HepG2 (cell line): Measurements from ENCODE around the gene KCNIP4. TPM values are rescaled to one million over a fixed set of nuclear protein-coding genes. Genes with fewer than 3 reads are reported as not detected.

ENCODE experiments used
- ATAC-seq: fragments of 200-7000 bp; cut with Tn5 transposase; 3 replicates; pipeline ENCODE4 v1.9.1; 2020; ENCODE audit warnings: mild to moderate bottlenecking, moderate library complexity
- BruUV-seq: library from RNA; stranded (reverse); fragments of 400-500 nt; replicated peaks from 2 replicates; lab custom pipeline; 2021; lab: Mats Ljungman, UMichigan
- CTCF ChIA-PET: fragments of 300-600 bp; formaldehyde crosslinking; extraction: SDS; loops from one replicate; lab custom pipeline; 2021; ENCODE audit warnings: low total read pairs, inconsistent platforms, low intra/inter-chr PET ratio; lab: Yijun Ruan, JAX
- POLR2A ChIA-PET: fragments of 350-600 bp; sonication (Branson Sonifier 250); formaldehyde crosslinking; loops from one replicate; lab custom pipeline; 2020; ENCODE audit warnings: antibody characterized with exemption, inconsistent platforms; lab: Yijun Ruan, JAX
- DNase-seq: peaks from one replicate; pipeline ENCODE4 v3.0.0-alpha.2; 2015; ENCODE audit warnings: low spot score
- FAIRE-seq: peaks from 3 replicates; lab custom pipeline; 2011; peaks lifted over from hg19 to GRCh38; lab: Jason Lieb, UNC
- H2AFZ ChIP-seq: one replicate; pipeline ENCODE4 v1.6.1; 2011; ENCODE audit warnings: low read length, inconsistent platforms
- H3K27ac ChIP-seq: fragments of 300-600 bp; 3 replicates; pipeline ENCODE4 v1.8.0; 2011; ENCODE audit warnings: mixed run types, mild to moderate bottlenecking, mixed read lengths, low read length, inconsistent platforms; ENCODE audit not compliant: insufficient read depth; ENCODE audit errors: extremely low read length
- H3K27me3 ChIP-seq, 2 experiments: fragments of 200-600 bp in 1 of 2; 2 replicates in 1 of 2; 3 replicates in 1 of 2; pipeline versions ENCODE4 v1.6.0 to v1.8.0; 2011; ENCODE audit warnings: low read length in 2 of 2, mild to moderate bottlenecking in 2 of 2, moderate library complexity in 2 of 2, inconsistent platforms in 1 of 2; ENCODE audit not compliant: insufficient read depth in 2 of 2, control insufficient read depth in 1 of 2
- H3K36me3 ChIP-seq, 2 experiments: fragments of 200-600 bp in 1 of 2; replicated peaks in 1 of 2; 2 replicates in 1 of 2; 3 replicates in 1 of 2; pipeline versions ENCODE4 v1.5.1 to v1.8.0; 2011; ENCODE audit warnings: low read length in 2 of 2, inconsistent platforms in 1 of 2; ENCODE audit not compliant: insufficient read depth in 2 of 2, control insufficient read depth in 1 of 2
- H3K4me1 ChIP-seq: 2 replicates; pipeline ENCODE4 v1.5.1; 2012; ENCODE audit warnings: low read length, inconsistent platforms; ENCODE audit not compliant: insufficient read depth
- H3K4me2 ChIP-seq: 2 replicates; pipeline ENCODE4 v1.6.0; 2011; ENCODE audit warnings: low read depth, low read length, inconsistent platforms
- H3K4me3 ChIP-seq, 3 experiments: fragments of 200-600 bp in 1 of 3; sonication (generic), shearing (Covaris generic) in 1 of 3; replicated peaks in 1 of 3; 2 replicates each; pipeline ENCODE4 v1.5.1; 2011 to 2016; ENCODE audit warnings: low read length in 3 of 3, inconsistent platforms in 2 of 3, low read depth in 2 of 3, mild to moderate bottlenecking in 2 of 3, control low read depth in 1 of 3, mixed read lengths in 1 of 3; ENCODE audit not compliant: insufficient read depth in 1 of 3
- H3K79me2 ChIP-seq: one replicate; pipeline ENCODE4 v1.6.1; 2011; ENCODE audit warnings: low read length, inconsistent platforms; ENCODE audit not compliant: insufficient read depth
- H3K9ac ChIP-seq: 2 replicates; pipeline ENCODE4 v1.6.0; 2011; ENCODE audit warnings: mild to moderate bottlenecking, low read depth, low read length, inconsistent platforms; ENCODE audit not compliant: insufficient read depth
- H3K9me3 ChIP-seq: 2 replicates; pipeline ENCODE4 v1.5.1; 2012; ENCODE audit warnings: mild to moderate bottlenecking, low read length
- H4K20me1 ChIP-seq: 2 replicates; pipeline ENCODE4 v1.6.0; 2011; ENCODE audit warnings: inconsistent platforms, mild to moderate bottlenecking, low read length, moderate library complexity; ENCODE audit not compliant: insufficient read depth
- PCBP1 ChIP-seq: fragments of 200-400 bp; formaldehyde crosslinking; IDR thresholded peaks from 2 replicates; pipeline ENCODE4 v1.6.1; 2017; ENCODE audit warnings: mild to moderate bottlenecking, low read depth, low read length, borderline replicate concordance
- POLR2AphosphoS2 ChIP-seq: IDR thresholded peaks from 2 replicates; pipeline ENCODE4 v1.6.1; 2011; ENCODE audit warnings: low read depth, low read length, improper control_type of control experiment
- ZNF34 ChIP-seq: sonication (generic); formaldehyde crosslinking; IDR thresholded peaks from 2 replicates; pipeline ENCODE4 v1.4.0; 2020; ENCODE audit warnings: mild to moderate bottlenecking, missing genetic modification reagents, borderline replicate concordance
- WGBS: methylation state at CpG from one replicate; pipeline ENCODE4 v1.1.6; 2017; ENCODE audit warnings: low lambda C conversion rate; 5-methylcytosine and 5-hydroxymethylcytosine counted together
- in situ Hi-C: cut with HindIII; loops from 2 replicates; pipeline ENCODE4 v1.10.0; 2017; ENCODE audit warnings: low pct_unique_long_range_greater_than_20kb; ENCODE audit not compliant: extremely low pct_ligation_motif_present
- intact Hi-C: fragments of 100-400 bp; cut with micrococcal nuclease; formaldehyde crosslinking; loops from one replicate; pipeline ENCODE4 v1.10.0; 2022; ENCODE audit not compliant: unreplicated experiment
- polyA plus RNA-seq, 8 experiments: library from polyadenylated mRNA; depleted of rRNA in 3 of 8; stranded (reverse) in 7 of 8; unstranded in 1 of 8; fragments of >200 nt; fragmentation: Illumina TruSeq in 4 of 8; extraction: Trizol in 4 of 8; gene quantifications; 2 replicates each; pipeline versions ENCODE4 v1.2.1 to v1.2.3, GENCODE V29; 2011 to 2016; ENCODE audit warnings: low read depth in 4 of 8, missing spikeins in 1 of 8, mixed read lengths in 1 of 8; ENCODE audit not compliant: insufficient read depth in 1 of 8
- total RNA-seq, 5 experiments: library from RNA; depleted of rRNA; stranded (reverse); fragments of >200 nt; fragmentation: Illumina TruSeq; extraction: Trizol; gene quantifications; 2 replicates each; pipeline ENCODE4 v1.2.3, GENCODE V29; 2016; ENCODE audit warnings: low read depth in 1 of 5
- TF ChIP-seq, protein P1 (sequence below): sonication (generic); formaldehyde crosslinking; conservative IDR thresholded peaks from 2 replicates; pipeline ENCODE4 v1.5.0; 2020; ENCODE audit warnings: missing genetic modification reagents
- TF ChIP-seq, protein P2 (sequence below): sonication (generic); formaldehyde crosslinking; IDR thresholded peaks from 2 replicates; pipeline ENCODE4 v1.5.1; 2020; ENCODE audit warnings: missing genetic modification reagents, mild to moderate bottlenecking, borderline replicate concordance
- TF ChIP-seq, protein P3 (sequence below): sonication (generic); formaldehyde crosslinking; IDR thresholded peaks from 2 replicates; pipeline ENCODE4 v1.4.0; 2020; ENCODE audit warnings: missing genetic modification reagents, low read depth, mild to moderate bottlenecking, borderline replicate concordance

KCNIP4 gene
- total and polyA plus RNA-seq, 2 of the 13 experiments (the other 11 are each of a cell fraction or from before 2014, with no cell fraction given), result 0.09 TPM; not detected in 1

DNA sequence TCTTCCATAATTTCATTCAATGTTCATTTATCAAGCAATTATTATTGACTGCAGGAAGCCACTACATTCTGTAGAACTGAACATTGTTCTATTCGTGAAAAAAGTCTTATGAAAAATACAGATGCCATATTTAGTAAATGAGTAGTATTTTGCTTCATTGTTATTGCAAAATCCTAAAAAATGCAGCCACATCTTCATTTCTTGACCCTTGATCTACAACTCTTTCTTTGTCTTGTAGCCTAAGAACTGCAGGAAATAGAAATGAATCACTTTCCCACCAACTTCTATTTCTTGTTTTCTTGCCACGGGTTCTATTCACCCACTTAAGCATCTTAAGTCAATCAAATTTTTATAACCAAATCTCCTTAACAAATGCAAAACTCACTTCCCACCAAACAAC, 63.3 kb downstream of the KCNIP4 start:
- Histone ChIP-seq H2AFZ (no peak overlapping the region), H3K9ac (no peak overlapping the region), H3K27me3 (no peaks in the 10 kb centered on the region), H3K79me2 (no peaks in the 10 kb centered on the region), H3K36me3 (no peaks in the 10 kb centered on the region), H3K4me1 (no peaks in the 10 kb centered on the region), H3K27ac (no peak overlapping the region), H3K4me3 (no peak overlapping the region), H3K4me2 (no peak overlapping the region)
- BruUV-seq, result no TSS peak
- WGBS, result 2% methylated on average over 2 of the region's 2 CpGs
- FAIRE-seq (no peak), ATAC-seq (no peak), DNase-seq (no peak)
- intact Hi-C loops, result no loop called here
- in situ Hi-C loops, result no loop called here
- CTCF ChIA-PET, result no interaction called here
- TF ChIP-seq ZNF34 (no peak), POLR2AphosphoS2 (no peak), PCBP1 (no peak)
- TF ChIP-seq, protein P1, sequence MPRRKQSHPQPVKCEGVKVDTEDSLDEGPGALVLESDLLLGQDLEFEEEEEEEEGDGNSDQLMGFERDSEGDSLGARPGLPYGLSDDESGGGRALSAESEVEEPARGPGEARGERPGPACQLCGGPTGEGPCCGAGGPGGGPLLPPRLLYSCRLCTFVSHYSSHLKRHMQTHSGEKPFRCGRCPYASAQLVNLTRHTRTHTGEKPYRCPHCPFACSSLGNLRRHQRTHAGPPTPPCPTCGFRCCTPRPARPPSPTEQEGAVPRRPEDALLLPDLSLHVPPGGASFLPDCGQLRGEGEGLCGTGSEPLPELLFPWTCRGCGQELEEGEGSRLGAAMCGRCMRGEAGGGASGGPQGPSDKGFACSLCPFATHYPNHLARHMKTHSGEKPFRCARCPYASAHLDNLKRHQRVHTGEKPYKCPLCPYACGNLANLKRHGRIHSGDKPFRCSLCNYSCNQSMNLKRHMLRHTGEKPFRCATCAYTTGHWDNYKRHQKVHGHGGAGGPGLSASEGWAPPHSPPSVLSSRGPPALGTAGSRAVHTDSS (CRISPR knock-in tag), result no peak
- TF ChIP-seq, protein P2, sequence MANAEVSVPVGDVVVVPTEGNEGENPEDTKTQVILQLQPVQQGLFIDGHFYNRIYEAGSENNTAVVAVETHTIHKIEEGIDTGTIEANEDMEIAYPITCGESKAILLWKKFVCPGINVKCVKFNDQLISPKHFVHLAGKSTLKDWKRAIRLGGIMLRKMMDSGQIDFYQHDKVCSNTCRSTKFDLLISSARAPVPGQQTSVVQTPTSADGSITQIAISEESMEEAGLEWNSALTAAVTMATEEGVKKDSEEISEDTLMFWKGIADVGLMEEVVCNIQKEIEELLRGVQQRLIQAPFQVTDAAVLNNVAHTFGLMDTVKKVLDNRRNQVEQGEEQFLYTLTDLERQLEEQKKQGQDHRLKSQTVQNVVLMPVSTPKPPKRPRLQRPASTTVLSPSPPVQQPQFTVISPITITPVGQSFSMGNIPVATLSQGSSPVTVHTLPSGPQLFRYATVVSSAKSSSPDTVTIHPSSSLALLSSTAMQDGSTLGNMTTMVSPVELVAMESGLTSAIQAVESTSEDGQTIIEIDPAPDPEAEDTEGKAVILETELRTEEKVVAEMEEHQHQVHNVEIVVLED (CRISPR knock-in tag), result no peak
- TF ChIP-seq, protein P3, sequence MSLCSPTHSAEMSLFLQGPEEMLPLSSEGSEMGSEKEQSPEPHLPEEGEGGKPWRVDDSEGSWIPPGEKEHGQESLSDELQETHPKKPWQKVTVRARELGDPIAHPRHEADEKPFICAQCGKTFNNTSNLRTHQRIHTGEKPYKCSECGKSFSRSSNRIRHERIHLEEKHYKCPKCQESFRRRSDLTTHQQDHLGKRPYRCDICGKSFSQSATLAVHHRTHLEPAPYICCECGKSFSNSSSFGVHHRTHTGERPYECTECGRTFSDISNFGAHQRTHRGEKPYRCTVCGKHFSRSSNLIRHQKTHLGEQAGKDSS (CRISPR knock-in tag), result no peak
- TF ChIP-seq, all 625 proteins: peak for 0
- POLR2A ChIA-PET, result no interaction called here
- no peaks in the 10 kb centered on the region for H4K20me1 ChIP-seq
- no peaks in the 10 kb centered on the region for H3K9me3 ChIP-seq
